ENCODE measurements around the gene DAGLA.

The DAGLA gene

GRCh38 chr11:61715867-61716266, 35.7 kb downstream of the DAGLA start:
- H3K9ac ChIP-seq (ENCODE audit: low read depth, low read length) = no peak overlapping the region
- no peaks in the 10 kb centered on the region for H3K9me3 ChIP-seq (ENCODE audit: control insufficient read depth, insufficient read depth, low read length)
- peaks cover 27% of the 10 kb centered on the region for H3K4me1 ChIP-seq (ENCODE audit: insufficient read depth, low read length)
- no peaks in the 10 kb centered on the region for H3K36me3 ChIP-seq (ENCODE audit: insufficient read depth, low read length)

- H3K9me3 ChIP-seq (ENCODE audit: control insufficient read depth, insufficient read depth, low read length) = no peaks in the 10 kb centered on the region
- no peak overlapping the region for H3K9ac ChIP-seq (ENCODE audit: low read depth, low read length)
- peaks cover 27% of the 10 kb centered on the region for H3K4me1 ChIP-seq (ENCODE audit: insufficient read depth, low read length)
- no peaks in the 10 kb centered on the region for H3K36me3 ChIP-seq (ENCODE audit: insufficient read depth, low read length)
These were observed 36.5 kb downstream of the DAGLA start for GRCh38 chr11:61716478-61717285.

- H3K9me3 ChIP-seq (ENCODE audit: control insufficient read depth, insufficient read depth, low read length) = no peaks in the 10 kb centered on the region
- peak overlapping the region; percentile 33; the same call in 1 of the 2 replicates for H3K9ac ChIP-seq (ENCODE audit: low read depth, low read length)
- H3K4me1 ChIP-seq (ENCODE audit: insufficient read depth, low read length) = peaks cover 27% of the 10 kb centered on the region
- no peaks in the 10 kb centered on the region for H3K36me3 ChIP-seq (ENCODE audit: insufficient read depth, low read length)
These were observed 37.3 kb downstream of the DAGLA start for GRCh38 chr11:61717286-61718033.

GRCh38 chr11:61718046-61718531, 37.9 kb downstream of the DAGLA start:
- H3K4me1 ChIP-seq (ENCODE audit: insufficient read depth, low read length) = peaks cover 27% of the 10 kb centered on the region
- H3K9ac ChIP-seq (ENCODE audit: low read depth, low read length) = peak overlapping the region; percentile 33
- no peaks in the 10 kb centered on the region for H3K9me3 ChIP-seq (ENCODE audit: control insufficient read depth, insufficient read depth, low read length)
- no peaks in the 10 kb centered on the region for H3K36me3 ChIP-seq (ENCODE audit: insufficient read depth, low read length)

GRCh38 chr11:61718621-61719302, 38.6 kb downstream of the DAGLA start:
- H3K4me1 ChIP-seq (ENCODE audit: insufficient read depth, low read length) = peaks cover 27% of the 10 kb centered on the region
- H3K9me3 ChIP-seq (ENCODE audit: control insufficient read depth, insufficient read depth, low read length) = no peaks in the 10 kb centered on the region
- H3K9ac ChIP-seq (ENCODE audit: low read depth, low read length) = peak overlapping the region; percentile 50
- no peaks in the 10 kb centered on the region for H3K36me3 ChIP-seq (ENCODE audit: insufficient read depth, low read length)

GRCh38 chr11:61719978-61720377, 39.8 kb downstream of the DAGLA start:
- Histone ChIP-seq H3K36me3 (ENCODE audit: insufficient read depth, low read length) (no peaks in the 10 kb centered on the region), H3K9me3 (ENCODE audit: control insufficient read depth, insufficient read depth, low read length) (no peaks in the 10 kb centered on the region), H3K4me1 (ENCODE audit: insufficient read depth, low read length) (peaks cover 27% of the 10 kb centered on the region), H3K9ac (ENCODE audit: low read depth, low read length) (no peak overlapping the region)

- Histone ChIP-seq H3K9ac (ENCODE audit: low read depth, low read length) (no peak overlapping the region), H3K4me1 (ENCODE audit: insufficient read depth, low read length) (peaks cover 27% of the 10 kb centered on the region), H3K36me3 (ENCODE audit: insufficient read depth, low read length) (no peaks in the 10 kb centered on the region), H3K9me3 (ENCODE audit: control insufficient read depth, insufficient read depth, low read length) (no peaks in the 10 kb centered on the region)
These were observed 40.4 kb downstream of the DAGLA start for GRCh38 chr11:61720597-61720996.

GRCh38 chr11:61724437-61724836, 44.2 kb downstream of the DAGLA start:
- H3K9ac ChIP-seq (ENCODE audit: low read depth, low read length) = no peak overlapping the region
- H3K9me3 ChIP-seq (ENCODE audit: control insufficient read depth, insufficient read depth, low read length) = no peaks in the 10 kb centered on the region
- H3K36me3 ChIP-seq (ENCODE audit: insufficient read depth, low read length) = no peaks in the 10 kb centered on the region; the same call in 1 of the 2 replicates
- 0 out of 2 replicates have a peak, but pooled peaks cover under 1% of the 10 kb centered on the region for H3K4me1 ChIP-seq (ENCODE audit: insufficient read depth, low read length)

- no peaks in the 10 kb centered on the region; the same call in 1 of the 2 replicates for H3K36me3 ChIP-seq (ENCODE audit: insufficient read depth, low read length)
- H3K4me1 ChIP-seq (ENCODE audit: insufficient read depth, low read length) = no peaks in the 10 kb centered on the region
- no peaks in the 10 kb centered on the region for H3K9me3 ChIP-seq (ENCODE audit: control insufficient read depth, insufficient read depth, low read length)
- no peak overlapping the region for H3K9ac ChIP-seq (ENCODE audit: low read depth, low read length)
These were observed 45.6 kb downstream of the DAGLA start for GRCh38 chr11:61725781-61726231.

GRCh38 chr11:61726775-61727174, 46.6 kb downstream of the DAGLA start:
- Histone ChIP-seq H3K9me3 (ENCODE audit: control insufficient read depth, insufficient read depth, low read length) (no peaks in the 10 kb centered on the region), H3K9ac (ENCODE audit: low read depth, low read length) (no peak overlapping the region), H3K36me3 (ENCODE audit: insufficient read depth, low read length) (no peaks in the 10 kb centered on the region; the same call in none of the 2 replicates), H3K4me1 (ENCODE audit: insufficient read depth, low read length) (no peaks in the 10 kb centered on the region)

- Histone ChIP-seq H3K36me3 (ENCODE audit: insufficient read depth, low read length) (no peaks in the 10 kb centered on the region; the same call in none of the 2 replicates), H3K9ac (ENCODE audit: low read depth, low read length) (no peak overlapping the region), H3K9me3 (ENCODE audit: control insufficient read depth, insufficient read depth, low read length) (no peaks in the 10 kb centered on the region), H3K4me1 (ENCODE audit: insufficient read depth, low read length) (no peaks in the 10 kb centered on the region)
These were observed 47.2 kb downstream of the DAGLA start for GRCh38 chr11:61727401-61727811.

GRCh38 chr11:61728066-61728939, 48.1 kb downstream of the DAGLA start:
- no peaks in the 10 kb centered on the region for H3K4me1 ChIP-seq (ENCODE audit: insufficient read depth, low read length)
- no peak overlapping the region for H3K9ac ChIP-seq (ENCODE audit: low read depth, low read length)
- H3K9me3 ChIP-seq (ENCODE audit: control insufficient read depth, insufficient read depth, low read length) = no peaks in the 10 kb centered on the region
- H3K36me3 ChIP-seq (ENCODE audit: insufficient read depth, low read length) = no peaks in the 10 kb centered on the region; the same call in none of the 2 replicates

- Histone ChIP-seq H3K4me1 (ENCODE audit: insufficient read depth, low read length) (no peaks in the 10 kb centered on the region), H3K9me3 (ENCODE audit: control insufficient read depth, insufficient read depth, low read length) (no peaks in the 10 kb centered on the region), H3K36me3 (ENCODE audit: insufficient read depth, low read length) (no peaks in the 10 kb centered on the region; the same call in none of the 2 replicates), H3K9ac (ENCODE audit: low read depth, low read length) (no peak overlapping the region)
These were observed 48.7 kb downstream of the DAGLA start for GRCh38 chr11:61728940-61729219.
